ENCODE measurements around the gene PDE1A. TPM values are rescaled to one million over a fixed set of nuclear protein-coding genes. Genes with fewer than 3 reads are reported as not detected.

Gene PDE1A
- total RNA-seq, 2 experiments from 2014 or later: not detected

DNA sequence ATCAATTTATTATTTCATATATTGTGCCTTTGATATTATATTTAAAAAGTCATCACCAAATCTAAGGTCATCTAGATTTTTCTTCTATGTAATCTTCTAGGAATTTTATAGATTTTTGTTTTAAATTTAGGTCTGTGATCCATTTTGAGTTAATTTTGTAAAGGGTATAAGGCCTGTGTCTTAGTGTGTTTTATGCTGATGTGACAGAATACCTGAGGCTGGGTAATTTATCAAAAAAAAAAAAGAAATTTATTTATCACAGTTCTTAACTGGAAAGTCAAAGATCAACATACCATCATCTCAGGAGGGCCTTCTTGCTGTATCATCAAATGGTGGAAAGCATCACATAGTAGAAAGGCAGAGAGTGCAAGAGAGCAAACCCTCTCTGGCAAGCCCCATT is 216.2 kb downstream of the PDE1A start:
- ATAC-seq: no peak
- CTCF ChIA-PET: no interaction called here

DNA sequence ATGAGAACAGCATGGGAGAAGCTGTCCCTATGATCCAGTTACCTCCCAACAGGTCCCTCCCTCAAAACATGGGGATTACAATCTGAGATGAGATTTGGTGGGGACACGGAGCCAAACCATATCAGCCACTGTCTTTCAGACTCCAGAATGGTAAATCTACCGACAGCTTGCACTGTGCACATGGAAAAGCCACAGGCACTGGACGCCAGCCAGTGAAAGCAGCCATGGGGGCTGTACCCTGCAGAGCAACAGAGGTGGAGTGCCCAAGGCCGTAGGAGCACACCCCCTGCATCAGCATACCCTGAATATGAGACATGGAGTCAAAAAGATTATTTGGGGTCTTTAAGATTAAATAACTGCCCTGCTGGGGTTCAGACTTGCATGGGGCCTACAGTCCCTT is 218.4 kb downstream of the PDE1A start:
- ATAC-seq (no peak), DNase-seq (no peak)
- CTCF ChIA-PET: no interaction called here
- no peak overlapping the region for H3K27ac Mint-ChIP-seq
- POLR2A ChIA-PET: no interaction called here
- no peaks in the 10 kb centered on the region for H3K4me1 Mint-ChIP-seq (ENCODE audit: low read depth)
- no peaks in the 10 kb centered on the region for H3K36me3 Mint-ChIP-seq (ENCODE audit: low read depth)
- H3K27me3 Mint-ChIP-seq (ENCODE audit: low read depth): no peaks in the 10 kb centered on the region
- H3K9me3 Mint-ChIP-seq (ENCODE audit: insufficient read depth): no peaks in the 10 kb centered on the region
- H3K4me3 Mint-ChIP-seq: no peak overlapping the region

More for the DNA sequence above, 216.2 kb downstream of the PDE1A start:
- no peaks in the 10 kb centered on the region for H3K9me3 Mint-ChIP-seq (ENCODE audit: insufficient read depth)
- no peak for DNase-seq
- H3K27ac Mint-ChIP-seq: no peak overlapping the region
- no peaks in the 10 kb centered on the region for H3K4me1 Mint-ChIP-seq (ENCODE audit: low read depth)
- no peaks in the 10 kb centered on the region for H3K27me3 Mint-ChIP-seq (ENCODE audit: low read depth)
- H3K4me3 Mint-ChIP-seq: no peak overlapping the region
- POLR2A ChIA-PET: no interaction called here
- no peaks in the 10 kb centered on the region for H3K36me3 Mint-ChIP-seq (ENCODE audit: low read depth)

- no peak overlapping the region for H3K27ac Mint-ChIP-seq
- H3K27me3 Mint-ChIP-seq (ENCODE audit: low read depth): no peaks in the 10 kb centered on the region
- no peak for ATAC-seq
- H3K4me1 Mint-ChIP-seq (ENCODE audit: low read depth): no peaks in the 10 kb centered on the region
- H3K36me3 Mint-ChIP-seq (ENCODE audit: low read depth): no peaks in the 10 kb centered on the region
- no peak for DNase-seq
- no peaks in the 10 kb centered on the region for H3K9me3 Mint-ChIP-seq (ENCODE audit: insufficient read depth)
- no peak overlapping the region for H3K4me3 Mint-ChIP-seq
- ChIA-PET CTCF (no interaction called here), POLR2A (no interaction called here)
Observed at GRCh38 chr2:182207049-182207746, 219.6 kb downstream of the PDE1A start.

DNA sequence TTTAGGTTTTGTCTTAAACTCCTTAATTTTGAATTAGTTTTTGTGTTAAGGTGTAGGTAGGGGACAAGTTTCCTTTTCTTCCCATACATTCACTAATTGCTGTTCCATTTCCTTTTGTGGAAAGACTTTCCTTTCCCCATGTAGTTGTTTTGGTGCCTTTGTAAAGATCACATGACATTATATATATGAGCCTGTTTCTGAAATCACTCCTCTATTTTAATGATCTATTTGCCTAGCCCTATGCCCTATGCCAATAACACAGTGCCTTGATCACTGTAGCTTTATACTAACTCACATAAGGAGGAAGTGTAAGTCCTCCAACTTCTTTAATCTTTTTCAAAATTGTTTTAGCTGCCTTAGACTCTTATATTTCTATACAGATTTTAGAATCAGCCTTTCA is 229.3 kb downstream of the PDE1A start:
- ATAC-seq: no peak
- CTCF ChIA-PET: no interaction called here
- POLR2A ChIA-PET: no interaction called here
- no peak overlapping the region for H3K27ac Mint-ChIP-seq
- H3K4me3 Mint-ChIP-seq: no peak overlapping the region
- no peaks in the 10 kb centered on the region for H3K27me3 Mint-ChIP-seq (ENCODE audit: low read depth)
- no peaks in the 10 kb centered on the region for H3K4me1 Mint-ChIP-seq (ENCODE audit: low read depth)
- DNase-seq: no peak
- H3K36me3 Mint-ChIP-seq (ENCODE audit: low read depth): no peaks in the 10 kb centered on the region
- no peaks in the 10 kb centered on the region for H3K9me3 Mint-ChIP-seq (ENCODE audit: insufficient read depth)

DNA sequence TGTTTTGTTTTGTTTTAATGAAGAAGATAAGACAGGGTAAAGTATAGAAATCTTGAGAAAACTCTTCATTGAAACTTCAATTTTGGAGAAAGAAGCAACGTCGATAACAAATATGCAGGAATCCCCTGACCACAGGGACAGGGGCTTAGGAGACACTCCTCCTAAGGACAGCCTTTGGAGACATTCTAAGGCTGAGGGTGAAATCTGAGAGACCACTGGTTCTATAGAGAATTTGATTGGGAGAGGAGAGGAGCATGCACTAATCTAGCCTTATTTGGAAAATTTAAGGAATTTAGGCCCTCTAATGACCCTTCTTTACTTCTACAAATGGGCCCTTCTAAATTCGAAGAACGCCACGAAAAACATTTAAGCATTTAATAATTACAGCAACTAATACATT is 233.5 kb downstream of the PDE1A start:
- POLR2A ChIA-PET: no interaction called here
- Mint-ChIP-seq H3K36me3 (ENCODE audit: low read depth) (no peaks in the 10 kb centered on the region), H3K27me3 (ENCODE audit: low read depth) (no peaks in the 10 kb centered on the region), H3K9me3 (ENCODE audit: insufficient read depth) (no peaks in the 10 kb centered on the region), H3K27ac (no peak overlapping the region), H3K4me1 (ENCODE audit: low read depth) (no peaks in the 10 kb centered on the region), H3K4me3 (no peak overlapping the region)
- ATAC-seq: no peak
- no peak for DNase-seq
- CTCF ChIA-PET: no interaction called here

DNA sequence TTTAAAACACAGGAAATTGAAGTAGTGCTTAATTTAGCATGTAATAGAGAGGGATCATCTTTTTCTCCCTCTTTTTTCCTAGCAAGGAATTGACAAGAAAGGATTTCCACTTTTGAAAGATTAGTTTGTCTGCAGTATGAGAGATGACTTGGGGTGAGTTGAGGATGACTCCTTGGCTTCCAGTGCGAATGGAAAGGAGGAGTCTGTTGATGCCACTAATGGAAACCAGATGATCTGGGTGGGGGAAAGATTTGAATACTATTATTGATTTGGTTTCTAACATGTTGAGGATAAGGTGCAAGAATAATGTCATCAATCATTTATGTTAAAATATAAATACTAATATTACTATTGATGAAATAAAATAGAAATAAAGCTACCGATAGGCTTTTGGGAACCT is 235.8 kb downstream of the PDE1A start:
- ChIA-PET CTCF (no interaction called here), POLR2A (no interaction called here)
- no peak for DNase-seq
- H3K4me3 Mint-ChIP-seq: no peak overlapping the region
- no peaks in the 10 kb centered on the region for H3K9me3 Mint-ChIP-seq (ENCODE audit: insufficient read depth)
- H3K4me1 Mint-ChIP-seq (ENCODE audit: low read depth): no peaks in the 10 kb centered on the region
- no peak overlapping the region for H3K27ac Mint-ChIP-seq
- H3K27me3 Mint-ChIP-seq (ENCODE audit: low read depth): peaks cover 6% of the 10 kb centered on the region
- no peak for ATAC-seq
- H3K36me3 Mint-ChIP-seq (ENCODE audit: low read depth): no peaks in the 10 kb centered on the region

- POLR2A ChIA-PET: no interaction called here
- Mint-ChIP-seq H3K4me3 (no peak overlapping the region), H3K27ac (no peak overlapping the region), H3K4me1 (ENCODE audit: low read depth) (no peaks in the 10 kb centered on the region), H3K27me3 (ENCODE audit: low read depth) (peaks cover 10% of the 10 kb centered on the region), H3K9me3 (ENCODE audit: insufficient read depth) (no peaks in the 10 kb centered on the region), H3K36me3 (ENCODE audit: low read depth) (no peaks in the 10 kb centered on the region)
- ATAC-seq (no peak), DNase-seq (no peak)
- CTCF ChIA-PET: interaction anchor here (1.4 to 1.9 kb wide), 3 partner anchors 16 to 793 kb away, joined by 5 to 14 read pairs (median 5); no protein-coding TSS in a partner anchor
Observed at GRCh38 chr2:182187130-182187529, 239.7 kb downstream of the PDE1A start.

DNA sequence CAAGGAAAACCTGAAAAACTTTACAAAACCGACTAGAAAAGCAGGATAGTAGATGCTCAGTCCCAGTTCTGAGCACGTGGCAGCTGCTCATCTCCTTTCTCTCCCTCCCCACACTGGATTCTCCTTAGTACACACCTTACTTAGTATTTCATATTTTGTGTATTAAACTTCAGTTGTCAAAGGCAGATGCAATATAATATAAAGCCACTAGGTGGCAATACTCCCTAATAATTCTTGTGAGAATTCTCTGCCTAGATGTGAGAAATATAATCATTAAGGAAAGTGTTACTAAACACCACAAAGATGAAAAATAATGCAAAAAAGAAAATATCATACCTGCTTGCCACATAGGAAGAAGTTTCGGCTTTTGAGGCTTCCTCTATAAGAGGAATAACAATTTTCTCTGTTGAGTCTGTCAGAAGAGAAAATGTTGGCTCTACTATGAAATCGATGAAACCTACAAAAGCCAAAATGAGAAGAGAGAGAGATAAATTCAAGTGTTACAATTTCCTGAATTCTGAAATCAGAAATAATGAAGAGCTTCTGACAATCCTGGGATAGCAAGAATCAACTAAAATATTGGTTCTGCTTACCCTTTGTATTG is 240.6 kb downstream of the PDE1A start:
- H3K36me3 Mint-ChIP-seq (ENCODE audit: low read depth): no peaks in the 10 kb centered on the region
- H3K9me3 Mint-ChIP-seq (ENCODE audit: insufficient read depth): no peaks in the 10 kb centered on the region
- no peaks in the 10 kb centered on the region for H3K4me1 Mint-ChIP-seq (ENCODE audit: low read depth)
- H3K27me3 Mint-ChIP-seq (ENCODE audit: low read depth): peaks cover 11% of the 10 kb centered on the region
- POLR2A ChIA-PET: no interaction called here
- no peak overlapping the region for H3K4me3 Mint-ChIP-seq
- ATAC-seq: no peak
- no peak for DNase-seq
- CTCF ChIA-PET: interaction anchor here (1.3 to 1.9 kb wide), 5 partner anchors 9 to 794 kb away, joined by 5 to 14 read pairs (median 5); no protein-coding TSS in a partner anchor
- H3K27ac Mint-ChIP-seq: no peak overlapping the region

- Mint-ChIP-seq H3K4me1 (ENCODE audit: low read depth) (no peaks in the 10 kb centered on the region), H3K27me3 (ENCODE audit: low read depth) (peaks cover 16% of the 10 kb centered on the region), H3K36me3 (ENCODE audit: low read depth) (no peaks in the 10 kb centered on the region), H3K9me3 (ENCODE audit: insufficient read depth) (no peaks in the 10 kb centered on the region), H3K27ac (no peak overlapping the region), H3K4me3 (no peak overlapping the region)
- ATAC-seq (no peak), DNase-seq (no peak)
- ChIA-PET POLR2A (no interaction called here), CTCF (no interaction called here)
Observed at GRCh38 chr2:182182436-182182835, 244.4 kb downstream of the PDE1A start.

DNA sequence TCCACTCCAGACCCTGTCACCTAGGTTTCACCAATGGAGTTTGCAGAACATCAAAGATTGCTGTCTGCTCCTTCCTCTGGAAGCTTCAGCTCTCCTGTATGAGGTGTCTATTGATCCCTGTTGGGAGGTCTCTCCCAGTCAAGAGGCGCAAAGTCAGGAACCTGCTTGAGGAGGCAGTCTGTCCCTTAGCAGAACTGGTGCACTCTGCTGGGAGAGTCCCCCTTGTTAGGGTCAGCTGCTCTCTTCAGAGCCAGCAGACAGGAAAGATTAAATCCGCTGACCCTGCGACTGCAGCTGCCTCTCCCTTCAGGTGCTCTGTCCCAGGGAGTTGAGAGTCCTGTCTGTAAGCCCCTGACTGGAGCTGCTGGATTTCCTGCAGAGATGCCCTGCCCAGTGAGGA is 245.5 kb downstream of the PDE1A start:
- H3K4me3 Mint-ChIP-seq: no peak overlapping the region
- no peaks in the 10 kb centered on the region for H3K4me1 Mint-ChIP-seq (ENCODE audit: low read depth)
- H3K27me3 Mint-ChIP-seq (ENCODE audit: low read depth): peaks cover 10% of the 10 kb centered on the region
- no peak overlapping the region for H3K27ac Mint-ChIP-seq
- H3K9me3 Mint-ChIP-seq (ENCODE audit: insufficient read depth): no peaks in the 10 kb centered on the region
- ChIA-PET CTCF (no interaction called here), POLR2A (no interaction called here)
- no peak for ATAC-seq
- no peaks in the 10 kb centered on the region for H3K36me3 Mint-ChIP-seq (ENCODE audit: low read depth)
- DNase-seq: no peak

DNA sequence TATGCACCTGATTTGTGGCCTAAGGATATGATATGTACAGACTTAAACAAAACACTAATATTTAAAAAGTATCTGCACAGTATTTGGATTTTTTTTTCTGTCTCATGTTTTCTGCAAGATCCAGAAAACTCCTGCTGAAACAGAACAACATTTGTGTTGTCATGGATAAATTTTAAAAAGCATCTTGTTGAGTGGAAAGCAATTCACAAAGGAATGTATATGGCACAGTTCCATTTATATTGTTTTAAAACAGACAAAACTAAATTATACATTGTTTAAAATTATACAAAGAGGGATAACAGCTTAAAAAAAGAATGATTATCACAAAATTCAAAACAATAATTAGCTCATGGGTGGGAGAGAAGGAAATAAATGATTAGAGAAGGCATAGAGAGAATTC is 247.7 kb downstream of the PDE1A start:
- ATAC-seq: no peak
- H3K9me3 Mint-ChIP-seq (ENCODE audit: insufficient read depth): no peaks in the 10 kb centered on the region
- H3K4me3 Mint-ChIP-seq: no peak overlapping the region

GRCh38 chr2:182173944-182174622 is 252.8 kb downstream of the PDE1A start:
- Mint-ChIP-seq H3K27ac (no peak overlapping the region), H3K27me3 (ENCODE audit: low read depth) (no peaks in the 10 kb centered on the region), H3K4me1 (ENCODE audit: low read depth) (no peaks in the 10 kb centered on the region), H3K4me3 (no peak overlapping the region), H3K9me3 (ENCODE audit: insufficient read depth) (no peaks in the 10 kb centered on the region), H3K36me3 (ENCODE audit: low read depth) (no peaks in the 10 kb centered on the region)
- DNase-seq (no peak), ATAC-seq (no peak)
- POLR2A ChIA-PET: no interaction called here
- CTCF ChIA-PET: interaction anchor here (1.3 kb wide), 1 partner anchor 11 kb away, joined by 5 read pairs; no protein-coding TSS in a partner anchor

More for the DNA sequence above, 247.7 kb downstream of the PDE1A start:
- no peak for DNase-seq
- peaks cover 10% of the 10 kb centered on the region for H3K27me3 Mint-ChIP-seq (ENCODE audit: low read depth)
- ChIA-PET CTCF (interaction anchor here (0.7 kb wide), 1 partner anchor 28 kb away, joined by 3 read pairs; no protein-coding TSS in a partner anchor), POLR2A (no interaction called here)
- H3K27ac Mint-ChIP-seq: no peak overlapping the region
- H3K36me3 Mint-ChIP-seq (ENCODE audit: low read depth): no peaks in the 10 kb centered on the region
- no peaks in the 10 kb centered on the region for H3K4me1 Mint-ChIP-seq (ENCODE audit: low read depth)
